NCI-H146 (cell line): ENCODE data around the gene COL5A1.

Experiments
- DNase-seq: peaks from one replicate; lab custom pipeline; 2025; lab: John Stamatoyannopoulos, UW

The COL5A1 gene

DNA sequence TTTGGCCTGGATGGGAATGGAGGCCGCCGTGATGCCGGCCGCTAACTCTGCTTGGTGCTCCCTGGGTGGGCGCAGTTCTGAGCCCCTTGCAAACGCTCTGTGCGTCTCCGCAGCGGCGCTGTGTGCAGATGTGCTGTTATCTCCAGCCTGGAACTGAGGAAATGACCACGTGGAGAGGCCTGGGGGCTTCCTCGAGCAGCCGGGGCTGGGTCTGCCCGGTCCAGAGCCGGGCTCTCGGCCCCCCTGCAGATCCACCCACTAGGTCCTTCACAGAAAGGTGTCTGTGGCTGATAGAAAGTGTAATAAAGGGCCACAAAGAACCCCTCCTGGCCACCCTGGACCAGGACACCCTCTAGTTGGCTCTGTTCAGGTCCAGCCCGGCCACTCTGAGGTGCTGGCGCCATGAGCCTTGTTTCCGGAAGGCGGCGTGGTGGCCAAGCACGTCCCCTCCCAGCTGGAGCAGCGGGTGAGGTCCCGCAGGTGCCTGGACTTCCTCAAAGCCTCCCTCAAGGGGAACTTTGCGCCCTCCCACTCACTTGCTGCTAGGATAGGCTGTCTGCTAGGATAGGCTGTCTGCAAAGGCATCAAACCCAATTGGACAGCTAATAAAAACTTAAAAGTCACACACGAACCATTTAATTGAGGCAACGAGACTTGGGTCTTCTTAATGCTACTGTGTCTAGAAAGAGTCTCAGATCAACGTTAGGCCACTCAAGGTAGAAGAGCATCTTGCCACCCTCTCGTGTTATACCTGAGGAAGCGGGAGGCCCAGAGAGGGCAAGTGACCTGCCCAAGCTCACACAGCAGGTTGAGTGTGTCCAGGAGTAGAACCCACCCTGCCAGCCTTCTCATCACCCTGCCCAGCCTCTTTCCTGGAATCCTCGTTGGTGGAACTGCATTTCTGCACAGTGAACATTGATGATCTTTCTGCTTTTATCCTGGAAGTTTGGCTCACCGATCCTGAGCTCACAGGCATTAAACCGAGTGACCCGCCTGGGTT, 129.7 kb downstream of the COL5A1 start:
- no peak for DNase-seq

DNA sequence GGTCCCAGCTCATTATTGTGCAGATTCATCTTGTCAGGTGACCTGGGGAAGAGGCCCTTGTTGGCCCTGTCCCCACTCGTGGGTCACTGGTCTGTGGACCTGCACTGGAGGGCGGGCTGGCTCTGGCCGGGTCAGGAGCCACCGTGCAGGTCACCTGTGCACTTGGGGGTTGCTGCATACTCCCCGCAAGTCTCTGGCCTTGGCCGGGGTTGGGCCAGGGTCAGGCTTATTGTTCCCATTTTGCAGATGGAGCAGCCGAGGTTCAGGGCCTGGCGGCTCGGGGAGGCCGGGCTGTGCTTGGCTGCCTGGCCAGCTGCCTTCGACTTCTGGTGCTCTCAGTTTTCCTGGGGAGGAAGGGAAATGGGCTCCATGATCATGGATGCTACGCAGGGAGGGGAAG, 130.7 kb downstream of the COL5A1 start:
- no peak for DNase-seq

DNA sequence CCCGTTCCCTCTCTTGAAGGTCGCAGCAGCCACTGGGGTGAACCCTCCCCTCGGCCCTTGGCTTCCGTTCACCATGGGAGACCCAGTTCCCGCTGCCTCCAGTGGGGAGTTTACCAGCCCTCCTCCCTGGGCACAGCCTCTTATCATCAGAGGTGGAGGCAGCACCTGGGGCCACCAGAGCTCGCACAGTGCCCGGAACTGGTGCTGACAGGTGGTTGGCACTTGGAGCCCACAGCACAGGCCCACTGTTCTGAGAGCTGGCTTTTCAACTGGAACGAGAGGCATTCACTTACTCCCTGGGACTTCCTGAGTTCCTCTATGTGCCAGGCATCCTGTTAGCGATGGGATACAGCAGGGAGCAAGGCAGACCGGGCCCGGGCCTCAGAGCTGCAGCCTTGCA, 132.2 kb downstream of the COL5A1 start:
- no peak for DNase-seq

DNA sequence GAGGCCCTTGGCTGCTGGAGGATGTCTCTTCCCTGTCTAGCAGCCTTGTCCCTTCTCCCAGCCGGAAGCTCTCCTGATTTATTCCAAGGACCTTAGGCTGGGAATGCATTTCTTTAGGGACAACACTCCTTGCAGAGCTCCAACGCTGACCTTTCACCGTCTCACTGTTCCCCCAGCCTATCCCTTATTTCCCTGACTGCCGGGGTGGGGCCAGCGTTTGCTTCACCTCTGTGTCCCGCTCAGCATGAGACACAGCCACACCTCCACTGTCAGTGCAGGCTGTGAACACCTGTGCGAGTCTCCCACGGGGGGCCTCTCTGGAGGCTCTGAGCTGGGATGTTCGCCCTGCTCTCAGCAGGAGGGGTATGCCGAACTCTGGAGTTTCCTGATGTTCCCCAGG, 132.8 kb downstream of the COL5A1 start:
- DNase-seq: no peak

DNA sequence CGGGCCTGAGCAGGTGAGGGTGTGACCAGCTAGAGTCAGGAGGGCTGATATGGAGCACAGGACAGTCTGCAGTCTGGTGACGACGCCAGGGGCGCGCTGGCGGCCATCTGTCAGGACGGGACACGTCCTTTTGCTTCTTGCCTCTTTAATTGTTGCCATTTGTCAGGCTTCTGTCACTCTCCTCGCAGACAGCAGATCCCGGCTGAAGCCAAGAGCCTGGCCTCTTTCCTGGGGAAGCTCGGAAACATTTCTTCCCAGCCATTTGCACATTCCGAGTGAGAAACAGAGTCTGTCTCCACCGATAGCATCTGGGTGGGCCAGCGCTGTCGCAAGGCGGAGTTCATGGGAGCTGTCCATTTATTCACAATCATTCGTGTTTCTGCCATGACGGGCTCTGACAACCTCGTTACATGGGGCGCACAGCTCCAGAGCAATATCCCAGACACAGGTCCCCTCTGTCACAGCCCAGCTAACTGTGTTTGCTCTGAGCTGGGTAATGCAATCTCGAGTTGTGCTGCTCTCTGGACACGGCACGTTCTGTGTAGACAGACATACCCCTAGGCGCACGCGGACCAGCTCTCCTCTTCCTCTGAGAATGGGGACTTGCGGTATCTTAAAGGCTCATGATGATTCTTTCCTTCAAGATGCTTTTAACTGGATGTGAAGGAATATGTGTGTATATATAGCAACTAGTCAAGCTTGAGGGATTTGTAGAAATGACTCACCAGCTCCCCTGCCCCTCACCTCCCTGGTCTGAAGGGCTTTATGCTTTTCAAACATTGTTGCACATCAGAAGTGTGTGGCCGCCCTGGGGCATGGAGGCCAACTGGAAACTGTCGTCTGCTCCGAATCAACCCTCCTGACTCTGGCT, 133.7 kb downstream of the COL5A1 start:
- no peak for DNase-seq

DNA sequence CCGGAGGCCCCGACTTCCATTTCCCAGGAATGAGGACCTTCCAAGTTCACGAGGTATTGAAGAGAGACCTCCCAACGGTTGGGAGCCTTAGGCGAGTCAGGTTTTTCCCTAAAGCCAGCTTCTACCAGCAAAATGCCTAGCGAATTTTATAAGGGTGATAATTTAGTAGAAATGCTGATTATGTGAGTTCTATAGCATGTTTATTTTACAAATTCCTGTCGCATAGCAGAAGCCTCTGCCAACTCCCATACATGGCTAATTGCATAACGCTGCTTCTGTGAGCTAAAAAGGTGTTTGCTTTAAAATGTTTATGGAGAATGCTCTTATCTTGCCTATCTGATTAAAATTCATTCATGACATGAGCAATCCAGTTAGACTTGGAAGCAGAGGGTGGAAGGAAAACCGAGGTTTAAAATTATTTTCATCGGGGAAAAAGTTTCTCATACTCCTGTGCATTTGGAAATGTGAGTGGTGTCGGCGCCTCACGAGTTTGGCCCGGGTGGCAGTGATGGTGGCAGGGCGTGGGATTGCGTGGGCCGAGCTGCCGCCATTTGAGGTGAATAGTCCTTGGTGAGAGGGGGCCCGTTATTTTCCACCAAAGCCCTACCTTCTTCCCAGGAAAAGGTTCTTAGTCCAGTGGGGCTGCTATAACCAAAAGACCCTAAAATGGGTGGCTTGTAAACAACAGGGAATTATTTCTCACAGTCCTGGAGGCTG, 134.6 kb downstream of the COL5A1 start:
- no peak for DNase-seq

DNA sequence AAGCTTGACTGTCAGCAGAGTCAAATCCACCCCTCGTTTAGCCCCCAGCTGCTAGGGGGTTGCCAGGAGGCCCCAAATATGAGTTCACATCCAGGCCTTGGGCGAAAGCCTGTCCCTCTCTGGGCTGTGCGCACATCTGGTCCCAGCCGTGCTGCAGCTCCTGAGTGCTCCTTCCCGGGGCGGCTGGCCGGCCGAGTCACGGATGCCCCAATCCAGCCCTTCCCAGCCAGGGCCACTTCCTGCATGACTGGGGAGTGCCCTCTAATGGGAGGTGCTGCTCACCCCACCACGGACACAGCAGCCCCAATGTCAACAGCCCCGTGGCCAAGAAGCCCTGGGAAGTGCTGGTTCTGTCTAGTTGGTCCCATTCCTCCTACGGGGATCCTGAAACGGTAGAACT, 135.6 kb downstream of the COL5A1 start:
- DNase-seq: no peak

DNA sequence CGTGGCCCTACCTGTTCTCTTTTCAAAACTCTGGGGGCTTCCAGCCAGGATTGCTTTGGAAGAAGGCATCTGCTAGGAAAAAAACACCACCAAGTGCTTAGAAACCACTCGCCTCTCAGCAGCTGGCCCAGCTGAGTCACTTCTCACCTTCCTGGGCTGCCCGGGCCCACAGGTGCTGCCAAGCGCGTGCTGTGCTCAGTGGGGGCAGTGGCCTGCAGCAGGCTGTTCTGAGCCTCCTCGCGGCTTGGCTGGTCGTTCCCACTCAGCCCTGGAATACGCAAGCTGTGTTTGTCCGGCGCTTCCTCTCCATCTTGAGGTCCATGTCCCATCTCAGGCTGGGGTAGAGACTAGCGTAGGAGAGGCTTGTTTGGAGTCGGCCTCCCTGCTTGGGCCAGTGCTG, 136.6 kb downstream of the COL5A1 start:
- no peak for DNase-seq

DNA sequence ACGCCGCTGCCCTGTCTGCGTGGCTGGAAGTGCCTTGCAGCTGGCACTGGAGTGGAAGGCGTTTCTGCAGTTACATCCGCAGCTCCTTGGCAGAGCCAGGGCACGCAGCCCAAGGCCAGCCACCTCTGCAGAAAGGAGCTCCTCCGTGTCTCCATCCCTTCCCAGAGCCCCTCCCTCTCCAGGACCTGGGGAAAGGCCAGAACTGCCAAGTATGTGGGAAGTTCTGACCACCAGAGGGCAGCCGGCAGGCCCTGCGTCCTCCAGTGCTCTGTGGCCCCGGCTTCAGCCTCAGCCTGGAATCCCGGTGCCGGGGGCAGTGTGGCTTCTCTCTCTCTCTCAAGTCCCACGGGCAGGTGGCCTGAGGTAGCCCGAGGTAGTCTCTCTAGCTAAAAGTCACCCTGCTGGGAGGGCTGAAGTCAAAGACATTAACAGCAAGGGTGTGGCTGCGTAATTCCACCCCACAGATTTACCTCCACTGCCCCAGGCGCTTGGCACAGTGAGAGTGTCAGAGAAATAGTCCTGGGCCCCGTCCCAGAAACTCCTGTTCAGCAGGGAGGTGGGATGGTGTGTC, 137.3 kb downstream of the COL5A1 start:
- no peak for DNase-seq

DNA sequence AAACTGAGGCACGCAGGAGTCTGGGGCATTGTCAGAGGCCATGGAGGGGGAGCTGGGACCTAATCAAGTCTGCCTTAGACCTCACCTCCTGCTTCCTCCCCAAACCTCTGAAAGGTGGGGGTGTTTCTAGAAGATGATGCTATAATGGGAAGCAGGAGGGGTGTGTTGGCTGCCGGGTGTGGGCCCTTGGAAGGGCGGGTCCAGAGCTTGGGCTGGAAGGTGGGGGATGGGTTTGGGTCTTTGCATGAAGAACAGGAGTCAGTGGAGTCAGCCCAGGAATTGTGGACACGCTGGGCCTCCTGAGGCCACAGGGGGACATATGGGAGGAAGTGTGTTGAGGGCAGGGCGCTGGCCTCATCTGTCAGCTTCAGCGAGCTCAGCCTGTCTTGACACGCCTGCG, 138.0 kb downstream of the COL5A1 start:
- DNase-seq: no peak

DNA sequence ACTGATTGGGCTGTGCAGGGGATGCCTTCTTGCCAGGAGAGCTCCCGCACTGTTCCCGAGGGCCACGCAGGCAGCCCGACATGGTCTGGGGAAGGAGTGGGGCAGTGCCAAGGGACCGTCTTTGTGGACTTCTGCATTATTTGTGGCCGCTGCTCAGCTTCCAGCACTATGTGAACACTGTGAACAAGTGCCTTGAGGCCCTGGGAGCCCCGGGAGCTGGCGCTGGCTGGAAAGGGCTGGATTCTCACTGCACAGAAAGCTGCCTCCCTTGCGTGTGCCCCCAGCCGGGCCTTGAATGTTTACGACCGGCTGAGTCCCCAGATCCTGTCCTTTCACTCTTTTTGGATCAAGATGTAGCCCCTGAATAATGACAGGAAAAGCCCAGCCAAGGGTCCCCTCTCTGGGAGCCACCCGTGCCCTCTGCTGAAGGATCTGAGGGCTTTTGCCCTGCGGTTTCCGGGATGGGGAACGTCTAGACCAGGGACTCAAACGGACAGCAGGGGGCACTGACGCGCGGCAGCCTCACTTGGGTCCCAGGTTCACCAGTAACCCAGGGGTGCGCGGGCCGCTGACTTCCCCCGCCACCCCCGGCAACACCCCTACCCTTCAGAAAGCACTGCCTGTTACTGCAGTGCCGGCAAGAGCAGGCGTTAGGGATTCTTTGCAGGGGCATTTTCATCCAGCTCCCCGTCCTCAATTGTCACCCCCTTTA, 140.1 kb downstream of the COL5A1 start:
- no peak for DNase-seq

DNA sequence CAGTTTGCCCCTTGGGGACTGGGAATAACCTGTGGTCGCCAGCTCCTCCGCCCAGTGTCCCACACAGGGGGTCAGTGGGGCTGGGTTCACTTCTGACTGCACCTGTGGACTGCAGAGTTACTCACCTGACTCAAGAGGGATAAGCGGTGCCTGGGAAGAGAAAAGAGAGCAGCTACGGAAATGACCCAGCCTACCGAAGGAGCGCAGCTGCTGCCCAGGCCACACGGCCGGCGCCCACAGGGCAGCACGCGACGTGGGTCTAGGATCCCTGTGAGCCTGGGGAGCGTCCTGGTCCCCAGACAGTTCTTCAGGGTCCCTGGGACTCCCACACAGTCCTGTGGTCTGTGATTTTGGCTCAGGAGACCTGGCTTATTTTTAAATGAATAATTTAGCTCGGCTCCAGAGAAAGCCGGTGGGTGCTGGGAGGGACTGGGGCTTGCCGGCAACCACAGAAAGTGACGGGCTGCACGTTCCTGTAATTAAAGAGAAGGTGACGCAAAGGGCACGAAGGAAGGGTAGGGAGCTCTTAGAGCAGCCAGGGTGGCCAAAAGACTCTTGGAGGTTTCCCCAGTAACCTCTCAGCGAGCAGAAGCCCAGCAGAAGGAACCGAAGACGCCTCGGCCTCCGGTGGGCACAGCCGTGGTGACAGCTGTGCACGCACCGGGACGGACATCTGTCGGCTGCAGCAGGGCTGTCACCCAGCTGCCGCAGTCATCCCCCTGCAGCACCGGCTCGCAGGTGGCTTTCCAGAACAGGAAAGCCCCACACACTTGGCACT, 141.5 kb downstream of the COL5A1 start:
- DNase-seq: no peak

DNA sequence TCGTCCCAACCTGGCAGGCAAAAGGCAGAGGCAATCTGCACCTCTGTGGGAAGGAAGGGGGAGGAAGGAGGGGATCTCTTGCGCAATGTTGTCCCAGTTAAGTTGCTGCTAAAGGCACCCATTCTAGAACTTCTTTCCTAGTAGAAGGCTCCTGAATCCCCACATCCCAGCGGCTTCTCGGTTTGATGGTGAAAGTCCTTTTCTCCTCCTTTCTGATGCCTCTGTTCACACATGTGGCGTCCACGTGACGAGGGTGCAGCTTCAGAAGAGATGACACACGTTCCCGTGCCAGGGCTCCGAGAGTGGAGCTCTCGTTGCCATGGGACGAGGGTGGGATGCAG, 142.1 kb downstream of the COL5A1 start:
- no peak for DNase-seq

DNA sequence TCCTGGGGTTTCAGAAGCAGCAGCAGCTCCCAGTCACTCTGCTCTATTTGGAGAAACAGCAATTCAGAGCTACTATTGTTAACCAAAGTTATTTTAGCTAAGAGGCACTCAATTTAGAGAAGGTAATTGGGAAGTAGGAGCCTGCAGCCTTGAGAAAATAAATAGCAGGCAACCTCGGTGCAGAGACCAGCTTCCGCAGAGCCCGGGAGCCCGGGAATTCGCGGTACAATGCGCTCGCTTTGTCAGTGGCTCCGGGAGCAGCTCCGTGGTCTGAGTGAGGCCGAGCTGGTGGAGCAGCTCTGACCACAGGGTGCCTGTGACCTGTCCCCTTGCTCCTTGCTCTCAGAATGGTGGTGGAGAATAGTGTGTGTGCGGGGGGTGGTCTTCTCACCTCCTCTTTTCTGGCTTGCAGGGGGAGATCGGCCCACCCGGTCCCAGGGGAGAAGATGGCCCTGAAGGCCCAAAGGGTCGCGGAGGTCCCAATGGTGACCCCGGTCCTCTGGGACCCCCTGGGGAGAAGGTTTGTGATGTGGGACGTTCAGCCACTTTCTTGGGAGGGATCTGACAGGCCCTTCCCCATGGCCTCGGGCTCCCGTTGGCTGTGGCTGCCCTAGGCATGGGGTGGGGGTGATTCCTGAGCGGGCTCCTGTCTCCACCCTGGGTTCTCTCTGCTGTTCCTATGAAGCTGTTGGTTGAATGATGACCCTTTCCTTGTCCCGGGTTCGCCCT, 143.1 kb downstream of the COL5A1 start:
- DNase-seq: no peak

DNA sequence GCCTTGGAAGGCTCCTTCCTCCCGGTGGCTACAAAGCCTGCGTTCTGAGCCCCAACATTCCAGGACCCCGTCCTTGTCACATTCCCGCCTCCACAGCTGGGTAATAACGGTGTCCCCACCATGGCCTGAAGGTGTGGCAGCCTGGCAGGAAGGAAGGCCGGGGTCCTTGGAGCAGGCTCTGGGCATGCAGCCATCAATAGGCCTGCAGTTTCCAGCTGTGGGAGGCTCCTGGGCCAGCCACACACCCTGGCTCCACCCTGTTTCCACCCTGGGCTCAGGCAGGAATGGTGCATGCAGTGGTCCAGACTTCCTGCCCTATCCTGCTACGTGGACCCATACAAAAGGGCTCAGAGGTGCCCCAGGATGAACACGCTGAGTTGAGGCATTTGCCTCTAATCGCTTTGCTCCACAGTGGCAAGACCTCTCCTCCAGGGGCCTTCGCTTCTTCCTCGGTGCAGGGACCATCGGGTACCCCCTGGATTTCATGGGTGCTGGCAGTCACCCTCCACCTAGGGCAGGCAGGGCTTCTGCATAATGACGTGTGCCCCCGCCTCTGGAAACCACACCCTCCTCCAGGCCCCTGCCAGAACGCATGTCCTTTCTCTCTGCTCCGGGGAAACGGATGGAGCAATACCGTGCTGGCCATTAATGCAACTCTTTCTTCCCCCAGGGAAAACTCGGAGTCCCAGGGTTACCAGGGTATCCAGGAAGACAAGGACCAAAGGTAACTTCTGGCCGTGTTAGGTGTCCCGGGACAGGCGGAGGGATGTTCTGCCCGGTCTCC, 143.9 kb downstream of the COL5A1 start:
- DNase-seq: no peak

DNA sequence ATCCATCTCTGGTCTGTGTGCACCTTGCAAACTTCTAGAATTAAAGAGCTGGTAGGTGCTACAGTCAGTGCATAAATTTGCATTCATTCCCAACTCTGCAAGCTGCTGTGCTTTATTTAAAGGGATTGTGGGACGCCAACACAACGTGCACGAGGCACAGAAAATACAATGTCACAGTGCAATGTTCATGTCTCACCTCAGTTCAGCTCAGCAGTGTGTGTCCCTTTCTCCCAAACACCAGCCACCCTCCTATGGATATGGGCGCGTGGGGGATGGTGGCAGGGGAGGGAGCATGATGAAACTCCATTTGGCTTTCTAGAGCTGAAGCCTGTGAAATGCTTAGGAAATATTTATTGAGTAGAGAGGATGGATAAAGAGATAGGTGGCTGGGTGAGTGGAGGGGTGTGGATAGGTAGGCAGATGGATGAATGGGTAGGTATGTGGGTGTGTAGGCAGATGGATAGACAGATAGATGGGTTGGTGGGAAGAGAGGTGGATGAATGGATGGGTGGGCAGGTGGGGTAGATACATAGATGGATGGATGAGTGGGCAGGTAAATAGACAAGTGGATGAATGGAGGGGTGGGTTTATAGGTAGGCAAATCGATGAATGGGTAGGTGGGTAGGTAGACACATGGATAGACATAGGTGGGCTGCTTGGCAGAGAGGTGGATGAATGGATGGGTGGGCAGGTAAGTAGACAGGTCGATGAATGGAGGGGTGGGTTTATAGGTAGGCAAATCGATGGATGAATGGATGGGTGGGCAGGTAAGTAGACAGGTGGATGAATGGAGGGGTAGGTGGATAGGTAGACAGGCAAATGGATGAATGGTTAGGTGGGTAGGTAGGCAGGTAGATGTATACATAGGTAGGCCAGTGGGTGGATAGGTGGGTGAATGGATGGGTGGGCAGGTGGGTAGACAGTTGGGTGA, 146.3 kb downstream of the COL5A1 start:
- DNase-seq: no peak

DNA sequence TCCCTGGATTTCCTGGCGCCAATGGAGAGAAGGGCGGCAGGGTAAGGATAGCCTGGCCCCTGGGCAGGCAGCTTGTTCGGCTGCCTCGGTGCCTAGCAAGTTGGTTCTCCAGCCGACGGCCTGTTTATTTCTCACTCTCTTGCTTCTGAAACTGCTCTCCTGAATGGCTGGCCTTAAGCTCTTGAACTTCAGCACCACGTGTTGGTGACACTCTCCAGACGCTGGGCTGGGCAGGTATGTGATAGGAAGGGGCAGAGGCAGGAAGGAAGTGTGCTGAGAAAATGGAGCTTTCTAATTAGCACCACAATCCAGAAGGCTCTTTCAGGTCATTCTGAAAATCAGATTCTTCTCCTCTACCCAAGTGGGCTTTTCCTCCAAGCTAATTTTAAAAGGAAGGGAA, 147.6 kb downstream of the COL5A1 start:
- DNase-seq: no peak

DNA sequence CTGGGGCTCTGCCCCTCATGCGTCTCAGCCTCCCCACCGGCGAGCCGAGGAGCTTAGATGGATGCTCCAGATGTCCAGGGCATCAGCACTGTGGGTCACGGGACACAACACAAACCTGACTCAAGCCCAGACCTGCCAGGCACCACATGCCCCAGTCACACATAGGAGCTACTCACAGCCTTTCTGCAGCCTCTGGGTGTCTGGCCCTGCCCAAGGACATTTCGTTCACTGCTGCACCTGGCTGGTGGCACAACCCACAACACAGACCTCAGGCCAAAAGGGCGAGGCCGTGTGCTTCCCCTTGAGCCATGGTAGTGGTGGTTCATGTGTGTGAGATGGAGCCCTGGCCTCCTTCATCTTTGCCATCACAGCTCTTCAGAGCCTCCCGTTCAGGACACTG, 149.4 kb downstream of the COL5A1 start:
- DNase-seq: no peak
